Dendritic cell treated with granulocyte-macrophage colony-stimulating factor and Interleukin-4, amounts not matched to agents 40 ng/mL and 50 ng/mL, for 4 days (primary cell): Measurements from ENCODE around the gene CYP2D6.
"Not testable (repeated sequence)": the region's sequence is repeated elsewhere in the genome, so short reads cannot be mapped to it uniquely, and the experiment has no call there.

ENCODE experiments used
- H3K27ac Mint-ChIP-seq: one replicate; pipeline ENCODE4 v1.8.0; 2022; ENCODE audit warnings: mild to moderate bottlenecking, mixed read lengths
- H3K27me3 Mint-ChIP-seq: one replicate; pipeline ENCODE4 v1.8.0; 2022; ENCODE audit warnings: mild to moderate bottlenecking, mixed read lengths
- H3K36me3 Mint-ChIP-seq: one replicate; pipeline ENCODE4 v1.8.0; 2022; ENCODE audit warnings: low read depth, mixed read lengths
- H3K4me1 Mint-ChIP-seq: one replicate; pipeline ENCODE4 v1.8.0; 2022; ENCODE audit warnings: low read depth, mixed read lengths
- H3K4me3 Mint-ChIP-seq: one replicate; pipeline ENCODE4 v1.8.0; 2022; ENCODE audit warnings: mild to moderate bottlenecking, moderate library complexity, mixed read lengths
- H3K9me3 Mint-ChIP-seq: one replicate; pipeline ENCODE4 v1.8.0; 2022; ENCODE audit warnings: mixed read lengths
- intact Hi-C: fragments of 100-400 bp; cut with micrococcal nuclease; formaldehyde crosslinking; loops from one replicate; pipeline ENCODE4 v1.15.0; 2022

Gene CYP2D6

GRCh38 chr22:42132457-42132856 is 1.8 kb upstream of the CYP2D6 start:
- H3K9me3 Mint-ChIP-seq: no peaks in the 10 kb centered on the region

GRCh38 chr22:42131562-42131961 is 952 bp upstream of the CYP2D6 start:
- Mint-ChIP-seq H3K36me3 (no peaks in the 10 kb centered on the region), H3K4me3 (no peak overlapping the region), H3K4me1 (peaks cover 6% of the 10 kb centered on the region), H3K27me3 (peaks cover 40% of the 10 kb centered on the region), H3K9me3 (no peaks in the 10 kb centered on the region), H3K27ac (no peak overlapping the region)
- intact Hi-C loops: no loop called here

More at GRCh38 chr22:42132457-42132856, 1.8 kb upstream of the CYP2D6 start:
- H3K36me3 Mint-ChIP-seq: no peaks in the 10 kb centered on the region
- intact Hi-C loops: no loop called here
- peaks cover 40% of the 10 kb centered on the region for H3K27me3 Mint-ChIP-seq
- H3K4me1 Mint-ChIP-seq: peaks cover 6% of the 10 kb centered on the region
- no peak overlapping the region for H3K27ac Mint-ChIP-seq
- no peak overlapping the region for H3K4me3 Mint-ChIP-seq

GRCh38 chr22:42130182-42130581 is 428 bp downstream of the CYP2D6 start:
- H3K9me3 Mint-ChIP-seq, intact Hi-C loops, H3K36me3 Mint-ChIP-seq, H3K4me3 Mint-ChIP-seq, H3K27ac Mint-ChIP-seq, H3K4me1 Mint-ChIP-seq: not testable (repeated sequence)
- H3K27me3 Mint-ChIP-seq: peaks cover 40% of the 10 kb centered on the region

- H3K27me3 Mint-ChIP-seq: peaks cover 35% of the 10 kb centered on the region
- H3K4me3 Mint-ChIP-seq, H3K27ac Mint-ChIP-seq, H3K4me1 Mint-ChIP-seq, H3K9me3 Mint-ChIP-seq, H3K36me3 Mint-ChIP-seq, intact Hi-C loops: not testable (repeated sequence)
Observed at GRCh38 chr22:42128776-42129694, 1.6 kb downstream of the CYP2D6 start.

GRCh38 chr22:42128007-42128406 is 2.6 kb downstream of the CYP2D6 start:
- intact Hi-C loops, H3K36me3 Mint-ChIP-seq, H3K4me1 Mint-ChIP-seq, H3K27ac Mint-ChIP-seq, H3K4me3 Mint-ChIP-seq, H3K9me3 Mint-ChIP-seq: not testable (repeated sequence)
- H3K27me3 Mint-ChIP-seq: peaks cover 28% of the 10 kb centered on the region

- H3K27ac Mint-ChIP-seq: no peak overlapping the region
- intact Hi-C loops: no loop called here
- peaks cover 26% of the 10 kb centered on the region for H3K27me3 Mint-ChIP-seq
- no peaks in the 10 kb centered on the region for H3K36me3 Mint-ChIP-seq
- peaks cover 6% of the 10 kb centered on the region for H3K4me1 Mint-ChIP-seq
- no peaks in the 10 kb centered on the region for H3K9me3 Mint-ChIP-seq
- no peak overlapping the region for H3K4me3 Mint-ChIP-seq
Observed at GRCh38 chr22:42127606-42128005, 3.0 kb downstream of the CYP2D6 start.

- H3K27me3 Mint-ChIP-seq: peaks cover 10% of the 10 kb centered on the region
- H3K36me3 Mint-ChIP-seq, H3K27ac Mint-ChIP-seq, H3K9me3 Mint-ChIP-seq, intact Hi-C loops, H3K4me3 Mint-ChIP-seq: not testable (repeated sequence)
- H3K4me1 Mint-ChIP-seq: peaks cover 15% of the 10 kb centered on the region
Observed at GRCh38 chr22:42123529-42123928, 7.1 kb downstream of the CYP2D6 start.

- H3K36me3 Mint-ChIP-seq, H3K9me3 Mint-ChIP-seq, intact Hi-C loops, H3K4me3 Mint-ChIP-seq, H3K27ac Mint-ChIP-seq, H3K27me3 Mint-ChIP-seq: not testable (repeated sequence)
- peaks cover 15% of the 10 kb centered on the region for H3K4me1 Mint-ChIP-seq
Observed at GRCh38 chr22:42120231-42121021, 10.2 kb downstream of the CYP2D6 start.

GRCh38 chr22:42116848-42117424 is 13.7 kb downstream of the CYP2D6 start:
- Mint-ChIP-seq H3K36me3 (peaks cover 11% of the 10 kb centered on the region), H3K4me1 (peaks cover 15% of the 10 kb centered on the region), H3K27ac (no peak overlapping the region), H3K4me3 (no peak overlapping the region), H3K27me3 (peaks cover 6% of the 10 kb centered on the region), H3K9me3 (peaks cover 23% of the 10 kb centered on the region)
- intact Hi-C loops: no loop called here

GRCh38 chr22:42115420-42115830 is 15.2 kb downstream of the CYP2D6 start:
- H3K27ac Mint-ChIP-seq, H3K27me3 Mint-ChIP-seq, H3K4me3 Mint-ChIP-seq, intact Hi-C loops, H3K4me1 Mint-ChIP-seq: not testable (repeated sequence)
- H3K9me3 Mint-ChIP-seq: peaks cover 23% of the 10 kb centered on the region
- peaks cover 11% of the 10 kb centered on the region for H3K36me3 Mint-ChIP-seq

GRCh38 chr22:42114721-42115120 is 15.9 kb downstream of the CYP2D6 start:
- H3K4me1 Mint-ChIP-seq: peaks cover 2% of the 10 kb centered on the region
- no peak overlapping the region for H3K27ac Mint-ChIP-seq
- peaks cover 23% of the 10 kb centered on the region for H3K9me3 Mint-ChIP-seq
- intact Hi-C loops: no loop called here
- H3K4me3 Mint-ChIP-seq: no peak overlapping the region
- peaks cover under 1% of the 10 kb centered on the region for H3K27me3 Mint-ChIP-seq
- H3K36me3 Mint-ChIP-seq: peaks cover 11% of the 10 kb centered on the region

- H3K9me3 Mint-ChIP-seq: peaks cover 23% of the 10 kb centered on the region
- not testable (repeated sequence) for H3K27ac Mint-ChIP-seq, H3K4me1 Mint-ChIP-seq, H3K27me3 Mint-ChIP-seq, H3K4me3 Mint-ChIP-seq
- peaks cover 11% of the 10 kb centered on the region for H3K36me3 Mint-ChIP-seq
- intact Hi-C loops: loop anchor here (2.0 kb wide), 1 partner anchor 146 kb away; no protein-coding TSS in a partner anchor
Observed at GRCh38 chr22:42112793-42113192, 17.8 kb downstream of the CYP2D6 start.

- no peak overlapping the region for H3K27ac Mint-ChIP-seq
- H3K9me3 Mint-ChIP-seq: peaks cover 23% of the 10 kb centered on the region
- no peaks in the 10 kb centered on the region for H3K27me3 Mint-ChIP-seq
- H3K4me3 Mint-ChIP-seq: no peak overlapping the region
- intact Hi-C loops: loop anchor here (2.0 kb wide), 1 partner anchor 145 kb away; no protein-coding TSS in a partner anchor
- H3K36me3 Mint-ChIP-seq: peaks cover 11% of the 10 kb centered on the region
- no peaks in the 10 kb centered on the region for H3K4me1 Mint-ChIP-seq
Observed at GRCh38 chr22:42111798-42112197, 18.8 kb downstream of the CYP2D6 start.

- Mint-ChIP-seq H3K4me3 (no peak overlapping the region), H3K9me3 (peaks cover 24% of the 10 kb centered on the region), H3K4me1 (no peaks in the 10 kb centered on the region), H3K36me3 (peaks cover 11% of the 10 kb centered on the region), H3K27me3 (no peaks in the 10 kb centered on the region), H3K27ac (no peak overlapping the region)
- intact Hi-C loops: no loop called here
Observed at GRCh38 chr22:42108848-42109247, 21.8 kb downstream of the CYP2D6 start.
